ENCODE data around the gene MFGE8.

- no peak for TF ChIP-seq CTCF (conservative IDR thresholded peaks at IDR 0.05; ENCODE audit: low read depth, low read length)
- no peak for TF ChIP-seq EZH2 (IDR thresholded peaks at IDR 0.05; ENCODE audit: borderline replicate concordance, low read depth, low read length, poor library complexity, severe bottlenecking)
These were observed 36.7 kb upstream of the MFGE8 start for GRCh38 chr15:88949734-88950400.

Measured in A673 (cell line).